ENCODE data around the gene B3GNT4.
A peak's percentile ranks its signal among the peaks of the same experiment; 100 is the strongest.
"Not testable (repeated sequence)": the region's sequence is repeated elsewhere in the genome, so short reads cannot be mapped to it uniquely, and the experiment has no call there.

The B3GNT4 gene

GRCh38 chr12:122187466-122187865 is 16.0 kb upstream of the B3GNT4 start:
- DNase-seq (ENCODE audit: low read depth in 2 of 2, low spot score in 1 of 2): no peak

- DNase-seq (ENCODE audit: low read depth in 2 of 2, low spot score in 1 of 2): no peak
Observed at GRCh38 chr12:122189626-122190475, 13.7 kb upstream of the B3GNT4 start.

GRCh38 chr12:122190842-122191668 is 12.5 kb upstream of the B3GNT4 start:
- peak in 1 of 2 donors; percentile 47 for DNase-seq (ENCODE audit: low read depth in 2 of 2, low spot score in 1 of 2)

GRCh38 chr12:122192441-122192840 is 11.1 kb upstream of the B3GNT4 start:
- no peak for DNase-seq (ENCODE audit: low read depth in 2 of 2, low spot score in 1 of 2)

GRCh38 chr12:122194804-122195203 is 8.7 kb upstream of the B3GNT4 start:
- no peak for DNase-seq (ENCODE audit: low read depth in 2 of 2, low spot score in 1 of 2)

GRCh38 chr12:122195405-122195804 is 8.1 kb upstream of the B3GNT4 start:
- no peak for DNase-seq (ENCODE audit: low read depth in 2 of 2, low spot score in 1 of 2)

GRCh38 chr12:122197612-122197966 is 5.9 kb upstream of the B3GNT4 start:
- no peak for DNase-seq (ENCODE audit: low read depth in 2 of 2, low spot score in 1 of 2)

GRCh38 chr12:122199484-122200355 is 3.8 kb upstream of the B3GNT4 start:
- DNase-seq (ENCODE audit: low read depth in 2 of 2, low spot score in 1 of 2): no peak

- DNase-seq (ENCODE audit: low read depth in 2 of 2, low spot score in 1 of 2): no peak
Observed at GRCh38 chr12:122200541-122201175, 2.9 kb upstream of the B3GNT4 start.

- DNase-seq (ENCODE audit: low read depth in 2 of 2, low spot score in 1 of 2): no peak
Observed at GRCh38 chr12:122201381-122201780, 2.1 kb upstream of the B3GNT4 start.

- no peak for DNase-seq (ENCODE audit: low read depth in 2 of 2, low spot score in 1 of 2)
Observed at GRCh38 chr12:122202017-122202416, 1.5 kb upstream of the B3GNT4 start.

- not testable (repeated sequence) for DNase-seq (ENCODE audit: low read depth in 2 of 2, low spot score in 1 of 2)
Observed at GRCh38 chr12:122202811-122203210, 698 bp upstream of the B3GNT4 start.

- DNase-seq (ENCODE audit: low read depth in 2 of 2, low spot score in 1 of 2): no peak
Observed at GRCh38 chr12:122204167-122205052, 901 bp downstream of the B3GNT4 start.

- DNase-seq (ENCODE audit: low read depth in 2 of 2, low spot score in 1 of 2): no peak
Observed at GRCh38 chr12:122205053-122205925, 1.8 kb downstream of the B3GNT4 start.

GRCh38 chr12:122206111-122206881 is 2.8 kb downstream of the B3GNT4 start:
- no peak for DNase-seq (ENCODE audit: low read depth in 2 of 2, low spot score in 1 of 2)

GRCh38 chr12:122206976-122207375 is 3.5 kb downstream of the B3GNT4 start:
- no peak for DNase-seq (ENCODE audit: low read depth in 2 of 2, low spot score in 1 of 2)

GRCh38 chr12:122207391-122207790 is 3.9 kb downstream of the B3GNT4 start:
- no peak for DNase-seq (ENCODE audit: low read depth in 2 of 2, low spot score in 1 of 2)

All from stimulated activated CD8-positive, alpha-beta memory T cell treated with anti-CD3 and anti-CD28 coated beads, Interleukin-4, amount 100 ng/mL, for 1 hour (primary cell).